ENCODE measurements around the gene PRRT1B. TPM values are rescaled to one million over a fixed set of nuclear protein-coding genes. Genes with fewer than 3 reads are reported as not detected.

PRRT1B gene
- polyA plus RNA-seq, 2 donors = not detected

- no peak overlapping the region for H3K4me3 ChIP-seq (ENCODE audit: low read depth in 1 of 2, low read length in 2 of 2)
- no peaks in the 10 kb centered on the region for H3K4me1 ChIP-seq (ENCODE audit: control insufficient read depth in 2 of 2, insufficient read depth in 2 of 2, low read length in 1 of 2)
- H3K27me3 ChIP-seq (ENCODE audit: control insufficient read depth in 1 of 2, insufficient read depth in 2 of 2, low read length in 2 of 2) = no peaks in the 10 kb centered on the region
- peaks cover 0 to under 1% of the 10 kb centered on the region in 2 donors for H3K9me3 ChIP-seq (ENCODE audit: control insufficient read depth in 2 of 2, insufficient read depth in 1 of 2, low read depth in 1 of 2, low read length in 1 of 2)
- WGBS, 2 donors = 94 to 95% methylated on average over 10 of the region's 10 CpGs
- H3K36me3 ChIP-seq (ENCODE audit: control insufficient read depth in 2 of 2, insufficient read depth in 2 of 2, low read length in 1 of 2) = peaks cover 23 to 76% of the 10 kb centered on the region in 2 donors
- H3K27ac ChIP-seq (ENCODE audit: low read depth in 2 of 2, low read length in 1 of 2) = no peak overlapping the region
Measured at GRCh38 chr9:131521203-131521602, 24.1 kb upstream of the PRRT1B start.

DNA sequence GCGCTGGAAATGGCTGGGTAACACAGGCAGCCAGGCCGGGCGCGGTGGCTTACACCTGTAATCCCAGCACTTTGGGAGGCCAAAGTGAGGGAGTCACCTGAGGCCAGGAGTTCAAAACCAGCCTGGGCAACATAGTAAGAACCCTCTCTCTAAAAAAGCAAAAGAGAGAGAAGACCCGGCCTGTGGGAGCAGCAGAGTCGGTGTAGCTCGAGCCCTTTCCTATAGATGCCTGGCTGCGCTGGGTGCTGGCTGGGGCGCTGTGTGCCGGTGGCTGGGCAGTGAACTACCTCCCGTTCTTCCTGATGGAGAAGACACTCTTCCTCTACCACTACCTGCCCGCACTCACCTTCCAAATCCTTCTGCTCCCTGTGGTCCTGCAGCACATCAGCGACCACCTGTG, 23.5 kb upstream of the PRRT1B start:
- WGBS, 2 donors = 94 to 96% methylated on average over 13 of the region's 13 CpGs
- Histone ChIP-seq H3K27me3 (ENCODE audit: control insufficient read depth in 1 of 2, insufficient read depth in 2 of 2, low read length in 2 of 2) (no peaks in the 10 kb centered on the region), H3K4me1 (ENCODE audit: control insufficient read depth in 2 of 2, insufficient read depth in 2 of 2, low read length in 1 of 2) (no peaks in the 10 kb centered on the region), H3K9me3 (ENCODE audit: control insufficient read depth in 2 of 2, insufficient read depth in 1 of 2, low read depth in 1 of 2, low read length in 1 of 2) (no peaks in the 10 kb centered on the region), H3K36me3 (ENCODE audit: control insufficient read depth in 2 of 2, insufficient read depth in 2 of 2, low read length in 1 of 2) (peaks cover 19 to 73% of the 10 kb centered on the region in 2 donors), H3K27ac (ENCODE audit: low read depth in 2 of 2, low read length in 1 of 2) (no peak overlapping the region), H3K4me3 (ENCODE audit: low read depth in 1 of 2, low read length in 2 of 2) (no peak overlapping the region)

GRCh38 chr9:131522257-131523085, 22.9 kb upstream of the PRRT1B start:
- Histone ChIP-seq H3K36me3 (ENCODE audit: control insufficient read depth in 2 of 2, insufficient read depth in 2 of 2, low read length in 1 of 2) (peaks cover 19 to 71% of the 10 kb centered on the region in 2 donors), H3K27ac (ENCODE audit: low read depth in 2 of 2, low read length in 1 of 2) (no peak overlapping the region), H3K27me3 (ENCODE audit: control insufficient read depth in 1 of 2, insufficient read depth in 2 of 2, low read length in 2 of 2) (no peaks in the 10 kb centered on the region), H3K4me3 (ENCODE audit: low read depth in 1 of 2, low read length in 2 of 2) (no peak overlapping the region), H3K9me3 (ENCODE audit: control insufficient read depth in 2 of 2, insufficient read depth in 1 of 2, low read depth in 1 of 2, low read length in 1 of 2) (no peaks in the 10 kb centered on the region), H3K4me1 (ENCODE audit: control insufficient read depth in 2 of 2, insufficient read depth in 2 of 2, low read length in 1 of 2) (no peaks in the 10 kb centered on the region)
- 88 to 89% methylated on average over 29 of the region's 29 CpGs for WGBS, 2 donors

DNA sequence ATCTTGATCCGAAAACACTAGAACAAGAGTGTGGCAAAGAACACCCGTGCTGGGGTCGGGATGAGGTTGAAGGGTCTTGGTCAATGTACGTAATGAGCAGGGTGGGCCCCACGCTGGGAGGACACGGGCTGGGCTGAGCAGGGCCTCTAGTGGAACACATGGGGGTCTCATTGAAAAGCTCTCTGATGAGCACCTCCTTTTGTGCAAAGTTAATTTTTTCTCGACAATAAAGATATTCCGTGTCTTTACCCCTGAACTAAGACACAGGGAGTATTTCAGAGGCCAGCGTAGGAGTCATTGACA, 22.3 kb upstream of the PRRT1B start:
- Histone ChIP-seq H3K4me3 (ENCODE audit: low read depth in 1 of 2, low read length in 2 of 2) (no peak overlapping the region), H3K27me3 (ENCODE audit: control insufficient read depth in 1 of 2, insufficient read depth in 2 of 2, low read length in 2 of 2) (no peaks in the 10 kb centered on the region), H3K36me3 (ENCODE audit: control insufficient read depth in 2 of 2, insufficient read depth in 2 of 2, low read length in 1 of 2) (peaks cover 20 to 71% of the 10 kb centered on the region in 2 donors), H3K27ac (ENCODE audit: low read depth in 2 of 2, low read length in 1 of 2) (no peak overlapping the region), H3K4me1 (ENCODE audit: control insufficient read depth in 2 of 2, insufficient read depth in 2 of 2, low read length in 1 of 2) (no peaks in the 10 kb centered on the region), H3K9me3 (ENCODE audit: control insufficient read depth in 2 of 2, insufficient read depth in 1 of 2, low read depth in 1 of 2, low read length in 1 of 2) (no peaks in the 10 kb centered on the region)
- WGBS, 2 donors = 87 to 90% methylated on average over 9 of the region's 9 CpGs

- Histone ChIP-seq H3K27me3 (ENCODE audit: control insufficient read depth in 1 of 2, insufficient read depth in 2 of 2, low read length in 2 of 2) (no peaks in the 10 kb centered on the region), H3K27ac (ENCODE audit: low read depth in 2 of 2, low read length in 1 of 2) (no peak overlapping the region), H3K4me1 (ENCODE audit: control insufficient read depth in 2 of 2, insufficient read depth in 2 of 2, low read length in 1 of 2) (no peaks in the 10 kb centered on the region), H3K4me3 (ENCODE audit: low read depth in 1 of 2, low read length in 2 of 2) (no peak overlapping the region), H3K36me3 (ENCODE audit: control insufficient read depth in 2 of 2, insufficient read depth in 2 of 2, low read length in 1 of 2) (peaks cover 25 to 68% of the 10 kb centered on the region in 2 donors), H3K9me3 (ENCODE audit: control insufficient read depth in 2 of 2, insufficient read depth in 1 of 2, low read depth in 1 of 2, low read length in 1 of 2) (no peaks in the 10 kb centered on the region)
- WGBS, 2 donors = 78 to 79% methylated on average over 28 to 29 of the region's 29 CpGs
Measured at GRCh38 chr9:131523451-131524435, 21.6 kb upstream of the PRRT1B start.

DNA sequence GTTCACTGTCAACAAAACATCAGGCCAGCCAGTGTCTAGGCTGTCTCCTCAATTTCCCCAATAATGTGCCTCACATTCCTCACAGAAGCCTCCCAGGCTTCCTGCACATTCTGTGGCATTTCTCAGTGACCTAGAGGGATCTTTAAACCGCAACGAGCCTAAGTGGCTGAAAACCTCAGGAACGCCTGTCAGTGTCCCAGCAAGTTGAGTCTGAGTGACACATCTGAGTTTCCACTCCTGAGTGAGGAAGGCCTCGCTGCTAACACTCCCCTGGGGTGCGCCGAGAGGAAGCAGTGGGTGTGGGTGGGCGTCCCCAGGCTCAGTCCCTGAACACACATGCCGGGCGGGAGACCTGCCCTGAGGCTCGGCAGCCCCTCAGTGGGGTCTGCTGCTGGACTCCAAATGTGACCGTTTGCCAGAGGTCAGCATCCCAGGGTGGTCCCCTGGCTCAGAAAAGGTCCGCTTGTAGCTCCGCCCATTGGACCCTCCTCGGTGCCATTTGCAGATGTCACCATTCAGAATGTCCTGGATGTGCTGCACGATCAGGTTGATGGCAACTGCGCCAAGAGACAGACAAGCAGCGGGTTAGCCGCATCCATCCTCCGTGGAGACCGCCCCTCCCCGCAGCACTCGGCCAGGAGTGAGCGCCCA, 20.5 kb upstream of the PRRT1B start:
- Histone ChIP-seq H3K27me3 (ENCODE audit: control insufficient read depth in 1 of 2, insufficient read depth in 2 of 2, low read length in 2 of 2) (no peaks in the 10 kb centered on the region), H3K4me3 (ENCODE audit: low read depth in 1 of 2, low read length in 2 of 2) (no peak overlapping the region), H3K27ac (ENCODE audit: low read depth in 2 of 2, low read length in 1 of 2) (no peak overlapping the region), H3K9me3 (ENCODE audit: control insufficient read depth in 2 of 2, insufficient read depth in 1 of 2, low read depth in 1 of 2, low read length in 1 of 2) (no peaks in the 10 kb centered on the region), H3K4me1 (ENCODE audit: control insufficient read depth in 2 of 2, insufficient read depth in 2 of 2, low read length in 1 of 2) (peaks cover 0 to 2% of the 10 kb centered on the region in 2 donors), H3K36me3 (ENCODE audit: control insufficient read depth in 2 of 2, insufficient read depth in 2 of 2, low read length in 1 of 2) (peaks cover 22 to 66% of the 10 kb centered on the region in 2 donors)
- 86% methylated on average over 23 of the region's 23 CpGs for WGBS, 2 donors

DNA sequence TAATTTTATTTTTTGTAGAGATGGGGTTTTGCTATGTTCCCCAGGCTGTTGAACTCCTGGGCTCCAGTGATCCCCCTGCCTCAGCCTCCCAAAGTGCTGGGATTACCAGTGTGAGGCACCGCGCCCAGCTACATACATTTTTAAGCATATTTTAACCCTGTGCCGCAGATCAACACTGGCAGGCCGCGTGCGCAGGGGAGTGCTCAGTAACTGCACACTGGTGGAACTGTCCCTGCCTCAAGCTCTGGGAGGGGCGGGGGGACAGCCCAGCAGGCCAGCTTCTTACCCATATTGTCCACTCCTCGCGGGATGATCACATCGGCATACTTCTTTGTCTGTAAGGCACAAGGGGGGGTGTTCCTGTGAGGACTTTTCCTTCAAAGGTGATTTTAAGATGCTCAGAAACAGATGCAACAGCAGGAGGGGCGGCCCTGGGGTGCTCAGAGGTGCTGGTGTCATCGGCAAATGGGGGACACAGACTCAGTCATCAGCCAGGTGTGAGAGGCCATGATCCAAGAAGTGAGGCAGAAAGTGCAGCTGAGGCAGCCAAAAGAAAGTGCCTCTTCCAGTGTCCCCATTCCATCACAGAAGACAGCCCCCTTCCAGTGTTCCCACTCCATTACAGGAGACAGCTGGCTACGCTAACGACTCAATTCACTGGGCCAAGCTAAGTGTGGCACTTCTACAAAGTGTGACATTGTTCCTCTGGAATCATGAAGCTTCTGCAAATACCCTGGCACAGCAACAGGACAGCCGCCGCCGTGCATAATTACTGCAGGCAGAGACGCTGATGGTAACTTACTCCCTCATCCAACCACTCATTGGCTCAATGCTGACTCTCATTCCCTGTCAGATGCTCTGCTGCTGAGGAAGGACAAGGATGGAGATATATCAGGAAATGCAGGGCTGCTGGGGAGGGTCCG, 19.4 kb upstream of the PRRT1B start:
- H3K36me3 ChIP-seq (ENCODE audit: control insufficient read depth in 2 of 2, insufficient read depth in 2 of 2, low read length in 1 of 2) = peaks cover 22 to 58% of the 10 kb centered on the region in 2 donors
- H3K9me3 ChIP-seq (ENCODE audit: control insufficient read depth in 2 of 2, insufficient read depth in 1 of 2, low read depth in 1 of 2, low read length in 1 of 2) = no peaks in the 10 kb centered on the region
- no peak overlapping the region for H3K27ac ChIP-seq (ENCODE audit: low read depth in 2 of 2, low read length in 1 of 2)
- H3K4me3 ChIP-seq (ENCODE audit: low read depth in 1 of 2, low read length in 2 of 2) = no peak overlapping the region
- H3K4me1 ChIP-seq (ENCODE audit: control insufficient read depth in 2 of 2, insufficient read depth in 2 of 2, low read length in 1 of 2) = peaks cover 5 to 9% of the 10 kb centered on the region in 2 donors
- WGBS, 2 donors = 88 to 91% methylated on average over 19 of the region's 19 CpGs
- no peaks in the 10 kb centered on the region for H3K27me3 ChIP-seq (ENCODE audit: control insufficient read depth in 1 of 2, insufficient read depth in 2 of 2, low read length in 2 of 2)

DNA sequence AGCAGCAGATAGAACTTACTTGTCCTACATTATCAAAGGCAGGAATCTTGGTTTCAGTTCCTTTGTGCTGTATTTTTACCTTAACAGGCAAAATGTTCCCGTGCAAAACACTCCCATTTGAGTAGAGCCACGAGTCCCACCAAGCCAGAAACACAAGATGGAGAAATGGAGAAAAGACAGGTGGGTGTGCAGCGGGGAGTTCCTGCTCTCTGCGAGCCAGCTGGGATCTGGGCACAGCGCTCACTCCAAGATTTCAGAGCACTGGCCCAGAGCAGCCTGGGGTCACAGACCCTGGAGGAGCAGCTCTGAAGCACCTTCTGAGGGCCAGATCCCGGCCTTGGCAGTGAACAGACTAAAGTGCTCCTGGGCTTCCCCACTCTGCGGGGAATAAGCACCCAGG, 17.1 kb upstream of the PRRT1B start:
- peaks cover 5 to 9% of the 10 kb centered on the region in 2 donors for H3K4me1 ChIP-seq (ENCODE audit: control insufficient read depth in 2 of 2, insufficient read depth in 2 of 2, low read length in 1 of 2)
- H3K4me3 ChIP-seq (ENCODE audit: low read depth in 1 of 2, low read length in 2 of 2) = no peak overlapping the region
- WGBS, 2 donors = 87 to 93% methylated on average over 7 of the region's 7 CpGs
- no peaks in the 10 kb centered on the region for H3K27me3 ChIP-seq (ENCODE audit: control insufficient read depth in 1 of 2, insufficient read depth in 2 of 2, low read length in 2 of 2)
- no peak overlapping the region for H3K27ac ChIP-seq (ENCODE audit: low read depth in 2 of 2, low read length in 1 of 2)
- H3K36me3 ChIP-seq (ENCODE audit: control insufficient read depth in 2 of 2, insufficient read depth in 2 of 2, low read length in 1 of 2) = peaks cover 19 to 39% of the 10 kb centered on the region in 2 donors
- no peaks in the 10 kb centered on the region for H3K9me3 ChIP-seq (ENCODE audit: control insufficient read depth in 2 of 2, insufficient read depth in 1 of 2, low read depth in 1 of 2, low read length in 1 of 2)
